Testis (tissue), 3 donors: ENCODE measurements around the gene ZNF547. TPM values are rescaled to one million over a fixed set of nuclear protein-coding genes. Genes with fewer than 3 reads are reported as not detected.
A peak's percentile ranks its signal among the peaks of the same experiment; 100 is the strongest.

ENCODE experiments used
- DNase-seq: peaks from one replicate; pipeline ENCODE4 v3.0.0-alpha.2; 2019
- H3K27ac ChIP-seq, 2 donors: fragments of 200-600 bp; sonication (generic); one replicate each; pipeline ENCODE4 v1.5.1; 2019
- H3K27me3 ChIP-seq: fragments of 200-600 bp; sonication (generic); one replicate; pipeline ENCODE4 v1.5.1; 2019
- H3K36me3 ChIP-seq: fragments of 200-600 bp; sonication (generic); one replicate; pipeline ENCODE4 v1.5.1; 2017; ENCODE audit warnings: low read depth; ENCODE audit errors: missing control alignments
- H3K4me1 ChIP-seq: fragments of 200-600 bp; sonication (generic); one replicate; pipeline ENCODE4 v1.5.1; 2019
- H3K4me3 ChIP-seq, 2 donors: fragments of 200-600 bp; sonication (generic); one replicate each; pipeline ENCODE4 v1.5.1; 2017 to 2019
- H3K9me3 ChIP-seq: fragments of 200-600 bp; sonication (generic); one replicate; pipeline ENCODE4 v1.5.1; 2017
- CTCF ChIP-seq, 3 experiments: fragments of 450-650 bp in 2 of 3; fragments of 200-600 bp in 1 of 3; sonication (generic) in 1 of 3; IDR thresholded peaks; one replicate each; pipeline ENCODE4 v1.5.1; 2016 to 2019; ENCODE audit warnings: antibody characterized with exemption in 3 of 3, mild to moderate bottlenecking in 2 of 3, moderate library complexity in 1 of 3
- POLR2A ChIP-seq: fragments of 450-650 bp; IDR thresholded peaks from one replicate; pipeline ENCODE4 v1.6.1; 2017; ENCODE audit warnings: antibody characterized with exemption, mild to moderate bottlenecking, moderate library complexity
- WGBS, 2 donors: methylation state at CpG; one replicate each; pipeline ENCODE4 v1.1.5; 2018; 5-methylcytosine and 5-hydroxymethylcytosine counted together
- intact Hi-C: fragments of 100-400 bp; cut with DNase I; formaldehyde crosslinking; loops from one replicate; pipeline ENCODE4 v1.15.1; 2023; ENCODE audit warnings: low total_unique reads
- polyA plus RNA-seq: library from polyadenylated mRNA; stranded (reverse); fragments of 350-450 nt; fragmentation: Illumina TruSeq; extraction: RNeasy Lipid Tissue Mini Kit (QIAGEN cat#74804); gene quantifications from one replicate; pipeline ENCODE4 v1.2.3, GENCODE V29; 2014; ENCODE audit warnings: low read depth, low replicate concordance; ENCODE audit not compliant: insufficient read depth
- total RNA-seq, 2 donors: library from RNA; depleted of rRNA; stranded (reverse); fragments of >200 nt; gene quantifications; one replicate each; pipeline ENCODE4 v1.2.3, GENCODE V29; 2016

ZNF547 gene
- total and polyA plus RNA-seq, 3 donors from 2014 or later = 4.7 to 11.8 (median 7.8) TPM

- Histone ChIP-seq H3K36me3 (no peaks in the 10 kb centered on the region), H3K27ac (no peak overlapping the region), H3K27me3 (no peaks in the 10 kb centered on the region), H3K4me3 (no peak overlapping the region), H3K4me1 (no peaks in the 10 kb centered on the region), H3K9me3 (no peaks in the 10 kb centered on the region)
- no peak for DNase-seq
- 85 to 86% methylated on average over 4 to 9 of the region's 9 CpGs for WGBS, 2 donors
- intact Hi-C loops = no loop called here
- TF ChIP-seq POLR2A (no peak), CTCF (IDR thresholded peaks at IDR 0.05) (no peak)
These were observed 40.6 kb downstream of the ZNF547 start for GRCh38 chr19:57403737-57404563.

- DNase-seq = peak; percentile 78
- intact Hi-C loops = no loop called here
These were observed 43.3 kb downstream of the ZNF547 start for GRCh38 chr19:57406516-57407123.

GRCh38 chr19:57410877-57411671 lies 47.7 kb downstream of the ZNF547 start, which contains the start of gene ZNF17:
TSS of gene ZNF17 (plus strand) at chr19:57411161. CDS start at chr19:57413616, 2,455 bp downstream.
- Histone ChIP-seq H3K36me3 (no peaks in the 10 kb centered on the region), H3K4me1 (peaks cover 9% of the 10 kb centered on the region), H3K9me3 (no peaks in the 10 kb centered on the region), H3K27ac (peak within 1 kb of the TSS; percentile 22 to 68), H3K27me3 (no peaks in the 10 kb centered on the region), H3K4me3 (peak within 1 kb of the TSS; percentile 90 to 92)
- TF ChIP-seq CTCF (IDR thresholded peaks at IDR 0.05) = no peak
- TF ChIP-seq POLR2A = no peak
- DNase-seq = peak; percentile 99
- 0 to 1% methylated on average over 22 to 55 of the region's 55 CpGs for WGBS, 2 donors
- intact Hi-C loops = no loop called here

More at GRCh38 chr19:57406516-57407123, 43.3 kb downstream of the ZNF547 start:
- Histone ChIP-seq H3K27ac (no peak overlapping the region), H3K4me1 (peaks cover 1% of the 10 kb centered on the region), H3K27me3 (no peaks in the 10 kb centered on the region), H3K4me3 (no peak overlapping the region), H3K36me3 (no peaks in the 10 kb centered on the region), H3K9me3 (no peaks in the 10 kb centered on the region)
- WGBS, 2 donors = 34 to 39% methylated on average over 5 to 8 of the region's 8 CpGs
- TF ChIP-seq CTCF (IDR thresholded peaks at IDR 0.05) (peak in 1 of 3 experiments; percentile 51), POLR2A (no peak)

- H3K9me3 ChIP-seq = no peaks in the 10 kb centered on the region
- H3K27ac ChIP-seq = no peak overlapping the region
- no peaks in the 10 kb centered on the region for H3K36me3 ChIP-seq
- 97 to 98% methylated on average over 3 to 4 of the region's 4 CpGs for WGBS, 2 donors
- no peak for TF ChIP-seq POLR2A
- intact Hi-C loops = no loop called here
- H3K4me1 ChIP-seq = no peaks in the 10 kb centered on the region
- H3K27me3 ChIP-seq = no peaks in the 10 kb centered on the region
- H3K4me3 ChIP-seq = no peak overlapping the region
- no peak for DNase-seq
These were observed 56.1 kb downstream of the ZNF547 start for GRCh38 chr19:57419439-57419838.

GRCh38 chr19:57421037-57421436 lies 57.7 kb downstream of the ZNF547 start:
- Histone ChIP-seq H3K36me3 (no peaks in the 10 kb centered on the region), H3K4me3 (no peak overlapping the region), H3K27me3 (no peaks in the 10 kb centered on the region), H3K9me3 (no peaks in the 10 kb centered on the region), H3K27ac (no peak overlapping the region), H3K4me1 (no peaks in the 10 kb centered on the region)
- WGBS, 2 donors = 83 to 99% methylated on average over 3 of the region's 3 CpGs
- intact Hi-C loops = no loop called here
- TF ChIP-seq POLR2A (no peak), CTCF (IDR thresholded peaks at IDR 0.05) (no peak)
- DNase-seq = no peak
